Esophagus squamous epithelium (tissue), 4 donors: ENCODE results near the gene ST6GALNAC3.

Source experiments
- CTCF ChIP-seq, 6 experiments: fragments of 450-650 bp in 4 of 6; fragments of 200-600 bp in 2 of 6; sonication (generic) in 2 of 6; IDR thresholded peaks; one replicate each; pipeline ENCODE4 v1.5.1; 2016 to 2019; ENCODE audit warnings: antibody characterized with exemption in 6 of 6, mild to moderate bottlenecking in 4 of 6, moderate library complexity in 4 of 6
- POLR2A ChIP-seq, 4 donors: fragments of 450-650 bp; IDR thresholded peaks; one replicate each; pipeline ENCODE4 v1.6.1; 2017; ENCODE audit warnings: antibody characterized with exemption in 4 of 4, mild to moderate bottlenecking in 4 of 4, moderate library complexity in 3 of 4

GRCh38 chr1:76259270-76259669 lies 184.7 kb downstream of the ST6GALNAC3 start:
- TF ChIP-seq CTCF (IDR thresholded peaks at IDR 0.05) (no peak), POLR2A (IDR thresholded peaks at IDR 0.05) (no peak)
